Breast epithelium (tissue), 4 donors: Measurements from ENCODE around the gene LRRC15. TPM values are rescaled to one million over a fixed set of nuclear protein-coding genes. Genes with fewer than 3 reads are reported as not detected.

Experiments
- DNase-seq, 2 donors: peaks; one replicate each; pipeline ENCODE4 v3.0.0-alpha.2; 2019; ENCODE audit warnings: low spot score in 2 of 2
- H3K27ac ChIP-seq, 2 donors: fragments of 200-600 bp; sonication (generic) in 1 of 2; one replicate each; pipeline ENCODE4 v1.5.1; 2016 to 2019; ENCODE audit warnings: mild to moderate bottlenecking in 1 of 2
- H3K27me3 ChIP-seq, 2 donors: fragments of 200-600 bp; sonication (generic) in 1 of 2; one replicate each; pipeline versions ENCODE4 v1.5.1 to v1.6.0; 2017 to 2019; ENCODE audit warnings: control low read depth in 1 of 2, mild to moderate bottlenecking in 1 of 2
- H3K36me3 ChIP-seq: fragments of 200-600 bp; one replicate; pipeline ENCODE4 v1.5.1; 2019
- H3K4me1 ChIP-seq, 2 donors: fragments of 200-600 bp; sonication (generic); one replicate each; pipeline ENCODE4 v1.5.1; 2016 to 2019; ENCODE audit warnings: control low read depth in 1 of 2
- H3K4me3 ChIP-seq, 3 donors: fragments of 200-600 bp; sonication (generic); 1 replicate in 2 of 3; 2 replicates in 1 of 3; pipeline ENCODE4 v1.5.1; 2016 to 2019; ENCODE audit warnings: mild to moderate bottlenecking in 3 of 3, moderate library complexity in 2 of 3
- H3K9me3 ChIP-seq, 2 donors: fragments of 200-600 bp; sonication (generic) in 1 of 2; one replicate each; pipeline ENCODE4 v1.5.1; 2016 to 2019; ENCODE audit warnings: control low read depth in 1 of 2
- CTCF ChIP-seq, 3 donors: fragments of 450-650 bp; IDR thresholded peaks; one replicate each; pipeline ENCODE4 v1.5.1; 2016 to 2017; ENCODE audit warnings: antibody characterized with exemption in 3 of 3, mild to moderate bottlenecking in 3 of 3, moderate library complexity in 3 of 3
- POLR2A ChIP-seq: fragments of 450-650 bp; IDR thresholded peaks from one replicate; pipeline ENCODE4 v1.6.1; 2016; ENCODE audit warnings: antibody characterized with exemption, mild to moderate bottlenecking, moderate library complexity
- POLR2AphosphoS5 ChIP-seq, 3 donors: sonication (generic); formaldehyde crosslinking; IDR thresholded peaks; one replicate each; pipeline ENCODE4 v1.6.1; 2017; ENCODE audit warnings: antibody characterized with exemption in 3 of 3
- intact Hi-C: fragments of 100-400 bp; cut with DNase I; formaldehyde crosslinking; loops from one replicate; pipeline ENCODE4 v1.15.1; 2023; ENCODE audit warnings: low total_unique reads
- total RNA-seq, 3 donors: library from RNA; depleted of rRNA; stranded (reverse); fragments of >200 nt; gene quantifications; one replicate each; pipeline ENCODE4 v1.1.0, GENCODE V29; 2016

LRRC15 gene
- total RNA-seq, result under 1 TPM; 0.15 to 0.48 (median 0.33) TPM

- no peak for TF ChIP-seq CTCF (IDR thresholded peaks at IDR 0.05)
- DNase-seq, result no peak
- intact Hi-C loops, result no loop called here
Measured at GRCh38 chr3:194369522-194370279, at the start of gene LRRC15. TSS of gene LRRC15 (minus strand) at chr3:194369743. CDS start at chr3:194361043, 8,700 bp downstream.

GRCh38 chr3:194418671-194419070, 49.1 kb upstream of the LRRC15 start:
- intact Hi-C loops, result no loop called here
- no peak for DNase-seq
- no peaks in the 10 kb centered on the region for H3K4me1 ChIP-seq
- no peaks in the 10 kb centered on the region for H3K9me3 ChIP-seq
- H3K27ac ChIP-seq, result no peak overlapping the region
- H3K4me3 ChIP-seq, result no peak overlapping the region
- H3K27me3 ChIP-seq, result no peaks in the 10 kb centered on the region
- no peaks in the 10 kb centered on the region for H3K36me3 ChIP-seq
- TF ChIP-seq POLR2AphosphoS5 (IDR thresholded peaks at IDR 0.05) (no peak), POLR2A (no peak), CTCF (IDR thresholded peaks at IDR 0.05) (no peak)

More at GRCh38 chr3:194369522-194370279, at the start of gene LRRC15:
- Histone ChIP-seq H3K4me3 (no peak within 1 kb of the TSS), H3K27ac (no peak within 1 kb of the TSS), H3K36me3 (no peaks in the 10 kb centered on the region), H3K4me1 (no peaks in the 10 kb centered on the region), H3K27me3 (peaks cover 0 to 11% of the 10 kb centered on the region in 2 donors), H3K9me3 (no peaks in the 10 kb centered on the region)

- Histone ChIP-seq H3K4me3 (no peak overlapping the region), H3K36me3 (no peaks in the 10 kb centered on the region), H3K9me3 (no peaks in the 10 kb centered on the region), H3K4me1 (no peaks in the 10 kb centered on the region), H3K27me3 (no peaks in the 10 kb centered on the region), H3K27ac (no peak overlapping the region)
- intact Hi-C loops, result loop anchor here (10.0 kb wide), 1 partner anchor 73 kb away; no protein-coding TSS in a partner anchor
- no peak for TF ChIP-seq POLR2A
- no peak for TF ChIP-seq POLR2AphosphoS5 (IDR thresholded peaks at IDR 0.05)
- no peak for TF ChIP-seq CTCF (IDR thresholded peaks at IDR 0.05)
- DNase-seq, result no peak
Measured at GRCh38 chr3:194407423-194407822, 37.9 kb upstream of the LRRC15 start.

- DNase-seq, result no peak
- Histone ChIP-seq H3K27me3 (no peaks in the 10 kb centered on the region), H3K27ac (no peak overlapping the region), H3K9me3 (no peaks in the 10 kb centered on the region), H3K36me3 (no peaks in the 10 kb centered on the region), H3K4me1 (no peaks in the 10 kb centered on the region), H3K4me3 (no peak overlapping the region)
- TF ChIP-seq POLR2A (no peak), POLR2AphosphoS5 (IDR thresholded peaks at IDR 0.05) (no peak), CTCF (IDR thresholded peaks at IDR 0.05) (no peak)
- intact Hi-C loops, result loop anchor here (10.0 kb wide), 1 partner anchor 71 kb away; no protein-coding TSS in a partner anchor
Measured at GRCh38 chr3:194405766-194406165, 36.2 kb upstream of the LRRC15 start.

- no peak for DNase-seq
- Histone ChIP-seq H3K4me1 (no peaks in the 10 kb centered on the region), H3K9me3 (no peaks in the 10 kb centered on the region)
Measured at GRCh38 chr3:194404365-194405140, 35.0 kb upstream of the LRRC15 start.

More at GRCh38 chr3:194404365-194405140, 35.0 kb upstream of the LRRC15 start:
- H3K4me3 ChIP-seq, result no peak overlapping the region
- H3K36me3 ChIP-seq, result no peaks in the 10 kb centered on the region
- TF ChIP-seq POLR2AphosphoS5 (IDR thresholded peaks at IDR 0.05) (no peak), CTCF (IDR thresholded peaks at IDR 0.05) (peak in 2 of 3 donors; percentile 63 to 67), POLR2A (no peak)
- intact Hi-C loops, result loop anchor here (10.0 kb wide), 1 partner anchor 70 kb away; no protein-coding TSS in a partner anchor
- H3K27me3 ChIP-seq, result no peaks in the 10 kb centered on the region
- no peak overlapping the region for H3K27ac ChIP-seq
